Mesendoderm (in vitro differentiated cells): ENCODE measurements around the gene TACO1.

Source experiments
- DNase-seq: peaks from one replicate; pipeline ENCODE4 v3.0.0; 2013
- H2AK5ac ChIP-seq: 2 replicates; pipeline ENCODE4 v1.6.1; 2013; ENCODE audit warnings: low read length, inconsistent platforms
- H2BK120ac ChIP-seq: 2 replicates; pipeline ENCODE4 v1.6.1; 2013; ENCODE audit warnings: low read depth, mild to moderate bottlenecking, low read length, moderate library complexity, mixed read lengths
- H2BK15ac ChIP-seq: replicated peaks from 2 replicates; pipeline ENCODE4 v1.6.1; 2013; ENCODE audit warnings: low read depth, mild to moderate bottlenecking, moderate library complexity
- H2BK5ac ChIP-seq: 2 replicates; pipeline ENCODE4 v1.6.1; 2013; ENCODE audit warnings: low read length, inconsistent platforms
- H3K18ac ChIP-seq: 2 replicates; pipeline ENCODE4 v1.6.1; 2013; ENCODE audit warnings: mild to moderate bottlenecking, low read length, mixed read lengths
- H3K23ac ChIP-seq: one replicate; pipeline ENCODE4 v1.6.1; 2013; ENCODE audit warnings: low read length
- H3K27ac ChIP-seq: 2 replicates; pipeline ENCODE4 v1.5.1; 2013; ENCODE audit warnings: low read depth, mild to moderate bottlenecking, inconsistent platforms, low read length, moderate library complexity
- H3K27me3 ChIP-seq: 2 replicates; pipeline ENCODE4 v1.6.1; 2013; ENCODE audit warnings: low read length, control low read depth, mild to moderate bottlenecking, inconsistent platforms; ENCODE audit not compliant: insufficient read depth, poor library complexity
- H3K36me3 ChIP-seq: 2 replicates; pipeline ENCODE4 v1.6.1; 2013; ENCODE audit warnings: low read length, inconsistent platforms; ENCODE audit not compliant: control insufficient read depth, insufficient read depth
- H3K4ac ChIP-seq: one replicate; pipeline ENCODE4 v1.6.1; 2013; ENCODE audit warnings: low read depth, mild to moderate bottlenecking, low read length, moderate library complexity
- H3K4me1 ChIP-seq: 2 replicates; pipeline ENCODE4 v1.6.1; 2013; ENCODE audit warnings: low read depth, low read length, inconsistent platforms; ENCODE audit not compliant: control insufficient read depth
- H3K4me2 ChIP-seq: 2 replicates; pipeline ENCODE4 v1.6.1; 2013; ENCODE audit warnings: low read length
- H3K4me3 ChIP-seq: 2 replicates; pipeline ENCODE4 v1.5.1; 2013; ENCODE audit warnings: mild to moderate bottlenecking, low read length
- H3K56ac ChIP-seq: one replicate; pipeline ENCODE4 v1.6.1; 2013; ENCODE audit warnings: low read length
- H3K79me1 ChIP-seq: 2 replicates; pipeline ENCODE4 v1.6.1; 2013; ENCODE audit warnings: low read length, inconsistent platforms
- H3K79me2 ChIP-seq: 2 replicates; pipeline ENCODE4 v1.6.1; 2013; ENCODE audit warnings: mild to moderate bottlenecking, low read length; ENCODE audit not compliant: control insufficient read depth, insufficient read depth
- H3K9ac ChIP-seq: 2 replicates; pipeline ENCODE4 v1.6.1; 2013; ENCODE audit warnings: low read length, inconsistent platforms
- H4K5ac ChIP-seq: one replicate; pipeline ENCODE4 v1.6.1; 2013; ENCODE audit warnings: low read length
- H4K8ac ChIP-seq: one replicate; pipeline ENCODE4 v1.6.1; 2013; ENCODE audit warnings: low read depth, mild to moderate bottlenecking, control low read depth, low read length, moderate library complexity
- WGBS: extraction: QIAGEN DNeasy Blood & Tissue Kit; methylation state at CpG from one replicate; pipeline ENCODE4 v1.1.7; 2013; ENCODE audit warnings: low lambda C conversion rate, missing lambda C conversion rate; ENCODE audit not compliant: insufficient coverage; ENCODE audit errors: extremely low coverage; 5-methylcytosine and 5-hydroxymethylcytosine counted together

Gene TACO1

DNA sequence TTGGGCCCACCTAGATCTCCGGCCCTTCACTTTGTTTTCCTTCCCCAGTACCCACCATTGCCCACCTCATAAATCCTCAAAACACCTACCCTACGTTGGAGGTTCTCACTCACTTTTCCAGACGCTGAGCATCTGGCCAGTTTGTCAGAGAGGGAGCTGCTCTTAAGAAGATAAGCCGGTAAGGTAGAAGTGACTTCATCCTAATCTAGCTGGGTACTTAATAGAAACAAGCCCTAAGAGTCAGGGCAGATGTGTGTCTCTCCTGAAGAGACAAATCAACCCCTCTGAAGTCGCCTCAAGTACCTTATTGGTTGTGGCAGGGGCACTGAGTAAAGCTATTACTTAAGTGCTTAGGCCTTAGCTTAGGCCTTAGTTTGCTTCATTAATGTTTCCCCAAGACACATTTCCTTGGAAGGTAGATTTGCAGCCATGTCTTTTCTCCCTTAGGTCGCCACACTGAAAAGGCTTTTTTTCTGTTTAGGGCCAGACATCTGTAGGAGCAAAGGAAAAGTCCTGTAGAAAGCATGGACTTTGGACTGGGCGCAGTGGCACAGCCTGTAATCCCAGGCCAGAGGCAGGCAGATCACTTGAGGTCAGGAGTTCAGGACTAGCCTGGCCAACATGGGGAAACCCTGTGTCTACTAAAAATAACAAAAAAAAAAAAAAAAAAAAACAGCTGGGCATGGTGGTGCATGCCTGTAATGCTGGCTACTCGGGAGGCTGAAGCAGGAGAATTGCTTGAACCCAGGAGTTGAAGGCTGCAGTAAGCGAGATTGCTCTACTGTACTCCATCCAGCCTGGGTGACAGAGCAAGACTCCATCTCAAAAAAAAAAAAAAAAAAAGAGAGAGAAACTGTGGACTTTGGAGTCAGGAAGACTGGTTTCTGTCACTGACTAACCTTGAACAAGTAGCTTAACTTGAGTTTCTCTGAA lies 1.0 kb downstream of the TACO1 start:
- no CpG with 5 or more reads among the region's 9 CpGs for WGBS
- H3K27ac ChIP-seq, result no peak overlapping the region
- DNase-seq, result peak; percentile 40

DNA sequence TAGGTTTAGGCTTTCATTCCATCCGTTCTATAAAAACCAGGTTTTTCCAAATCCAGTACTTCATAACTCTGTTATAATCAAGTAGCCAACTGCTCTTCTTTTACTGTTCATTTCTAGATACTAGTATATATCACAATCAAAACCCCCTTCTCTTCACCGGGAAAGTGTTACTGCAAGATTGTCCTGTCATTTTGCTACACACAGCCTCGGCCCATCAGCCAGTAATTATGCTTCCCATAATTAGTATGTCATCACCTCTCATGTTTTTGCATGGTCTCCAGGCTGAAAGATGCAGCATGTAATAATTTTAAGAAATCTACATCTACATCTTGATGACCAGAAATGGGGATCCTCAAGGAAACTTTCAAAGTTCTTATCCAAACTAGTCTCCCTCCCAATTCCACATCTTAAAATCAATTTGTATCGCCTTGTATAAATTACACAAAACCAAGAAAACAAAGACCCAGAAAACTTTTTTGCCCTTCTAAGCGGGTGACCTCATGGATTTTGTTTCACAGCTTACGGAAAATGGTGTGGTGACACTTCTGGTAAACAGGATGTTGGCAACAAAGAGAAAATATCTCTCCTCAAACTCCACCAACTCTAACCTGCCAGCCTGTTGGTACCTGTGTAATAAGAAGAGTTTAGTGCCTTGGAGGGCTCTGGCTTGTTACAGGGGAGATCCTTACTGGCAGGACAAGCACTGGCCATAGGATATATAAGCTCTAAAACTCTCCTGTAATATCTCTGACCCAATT lies 9.3 kb downstream of the TACO1 start:
- WGBS, result no CpG with 5 or more reads among the region's 6 CpGs
- Histone ChIP-seq H3K56ac (no peak overlapping the region), H3K4me2 (no peak overlapping the region), H3K4ac (no peak overlapping the region), H3K4me1 (no peaks in the 10 kb centered on the region), H2BK5ac (no peak overlapping the region), H3K18ac (no peak overlapping the region), H3K36me3 (peaks cover 2% of the 10 kb centered on the region), H2BK15ac (no peak overlapping the region), H3K79me2 (no peaks in the 10 kb centered on the region), H3K79me1 (no peaks in the 10 kb centered on the region), H3K4me3 (no peak overlapping the region), H3K23ac (no peak overlapping the region), H2AK5ac (no peak overlapping the region), H4K5ac (no peak overlapping the region), H2BK120ac (no peak overlapping the region), H3K9ac (no peak overlapping the region), H3K27ac (no peak overlapping the region), H4K8ac (no peak overlapping the region), H3K27me3 (no peaks in the 10 kb centered on the region)
- no peak for DNase-seq

More for the DNA sequence above, 1.0 kb downstream of the TACO1 start:
- Histone ChIP-seq H2AK5ac (no peak overlapping the region), H2BK5ac (no peak overlapping the region), H2BK15ac (no peak overlapping the region), H4K8ac (no peak overlapping the region), H3K9ac (peak overlapping the region; percentile 86), H3K27me3 (no peaks in the 10 kb centered on the region), H3K36me3 (no peaks in the 10 kb centered on the region), H2BK120ac (no peak overlapping the region), H3K4me3 (peak overlapping the region; percentile 78), H3K4ac (peak overlapping the region; percentile 77), H3K79me1 (peaks cover 2% of the 10 kb centered on the region), H3K4me1 (peaks cover 4% of the 10 kb centered on the region), H3K18ac (no peak overlapping the region), H3K4me2 (peak overlapping the region; percentile 85), H3K56ac (peak overlapping the region; percentile 94), H3K79me2 (no peaks in the 10 kb centered on the region), H3K23ac (no peak overlapping the region), H4K5ac (no peak overlapping the region)

- H3K27ac ChIP-seq, result no peak overlapping the region
- no peak overlapping the region for H3K23ac ChIP-seq
- H3K4ac ChIP-seq, result no peak overlapping the region
- no peak overlapping the region for H3K4me2 ChIP-seq
- H2AK5ac ChIP-seq, result no peak overlapping the region
- H3K9ac ChIP-seq, result no peak overlapping the region
- no peaks in the 10 kb centered on the region for H3K79me1 ChIP-seq
- no peak overlapping the region for H3K18ac ChIP-seq
- no peak overlapping the region for H2BK15ac ChIP-seq
- no peak overlapping the region for H2BK120ac ChIP-seq
- no peaks in the 10 kb centered on the region for H3K79me2 ChIP-seq
- WGBS, result no CpG with 5 or more reads among the region's 10 CpGs
- H3K4me1 ChIP-seq, result no peaks in the 10 kb centered on the region
- no peaks in the 10 kb centered on the region for H3K27me3 ChIP-seq
- H3K56ac ChIP-seq, result no peak overlapping the region
- H3K4me3 ChIP-seq, result no peak overlapping the region
- H2BK5ac ChIP-seq, result no peak overlapping the region
- no peak for DNase-seq
- H4K5ac ChIP-seq, result no peak overlapping the region
- peaks cover 2% of the 10 kb centered on the region for H3K36me3 ChIP-seq
- H4K8ac ChIP-seq, result no peak overlapping the region
These were observed 10.2 kb downstream of the TACO1 start for GRCh38 chr17:63610854-63611253.

- Histone ChIP-seq H4K5ac (no peak overlapping the region), H3K4ac (no peak overlapping the region)
- no CpG with 5 or more reads among the region's 3 CpGs for WGBS
These were observed 10.7 kb downstream of the TACO1 start for GRCh38 chr17:63611354-63611753.

DNA sequence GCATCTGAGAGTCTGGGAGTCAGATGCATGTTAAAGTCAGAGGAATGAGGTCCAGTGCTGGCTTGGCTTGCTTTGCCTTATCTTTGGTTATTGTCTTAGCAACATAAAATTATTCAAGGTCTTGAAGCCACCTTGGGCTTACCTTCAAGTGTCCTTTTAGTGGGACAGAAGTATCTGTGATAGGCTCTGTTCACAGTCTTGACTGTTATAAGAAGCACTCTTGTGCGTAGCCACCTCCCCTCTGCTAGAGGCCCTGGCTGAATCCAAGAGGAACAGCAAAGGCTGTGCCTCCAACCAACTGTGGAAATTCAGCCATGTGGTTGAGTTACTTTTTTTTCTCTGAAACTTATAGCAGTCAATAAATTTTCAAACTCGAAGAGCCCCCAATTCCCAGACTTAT lies 13.0 kb downstream of the TACO1 start:
- H3K79me1 ChIP-seq, result no peaks in the 10 kb centered on the region
- no peak overlapping the region for H2BK5ac ChIP-seq
- no peak overlapping the region for H4K8ac ChIP-seq
- no peak overlapping the region for H3K56ac ChIP-seq
- no peak overlapping the region for H2BK120ac ChIP-seq
- no peak overlapping the region for H2AK5ac ChIP-seq
- H3K27me3 ChIP-seq, result no peaks in the 10 kb centered on the region
- no peak overlapping the region for H4K5ac ChIP-seq
- no peak overlapping the region for H3K9ac ChIP-seq
- no peaks in the 10 kb centered on the region for H3K79me2 ChIP-seq
- H3K4me3 ChIP-seq, result no peak overlapping the region
- no peak for DNase-seq
- no peak overlapping the region for H3K18ac ChIP-seq
- H3K27ac ChIP-seq, result no peak overlapping the region
- WGBS, result no CpG with 5 or more reads among the region's 2 CpGs
- no peak overlapping the region for H3K23ac ChIP-seq
- H3K4ac ChIP-seq, result no peak overlapping the region
- H2BK15ac ChIP-seq, result no peak overlapping the region
- no peak overlapping the region for H3K4me2 ChIP-seq
- no peaks in the 10 kb centered on the region for H3K4me1 ChIP-seq
- no peaks in the 10 kb centered on the region for H3K36me3 ChIP-seq

More at GRCh38 chr17:63611354-63611753, 10.7 kb downstream of the TACO1 start:
- DNase-seq, result no peak
- Histone ChIP-seq H3K18ac (no peak overlapping the region), H2BK120ac (no peak overlapping the region), H3K4me3 (no peak overlapping the region), H3K79me1 (no peaks in the 10 kb centered on the region), H3K27ac (no peak overlapping the region), H3K23ac (no peak overlapping the region), H3K27me3 (no peaks in the 10 kb centered on the region), H2BK5ac (no peak overlapping the region), H3K9ac (no peak overlapping the region), H3K36me3 (peaks cover 2% of the 10 kb centered on the region), H3K4me1 (no peaks in the 10 kb centered on the region), H2BK15ac (no peak overlapping the region), H3K79me2 (no peaks in the 10 kb centered on the region), H3K4me2 (no peak overlapping the region), H3K56ac (no peak overlapping the region), H4K8ac (no peak overlapping the region), H2AK5ac (no peak overlapping the region)
